Endothelial cell of umbilical vein (primary cell): ENCODE measurements around the gene ATG10. TPM values are rescaled to one million over a fixed set of nuclear protein-coding genes. Genes with fewer than 3 reads are reported as not detected.

Source experiments
- BruUV-seq: library from RNA; stranded (reverse); fragments of 400-500 nt; replicated peaks from 2 replicates; lab custom pipeline; 2021; lab: Mats Ljungman, UMichigan
- CTCF ChIA-PET: fragments of 300-600, 350-600 bp; sonication (Branson Sonifier 250); formaldehyde crosslinking; loops from one replicate; lab custom pipeline; 2021; ENCODE audit warnings: antibody characterized with exemption, inconsistent platforms; lab: Charles Lee
- POLR2A ChIA-PET: fragments of 300-600, 350-600 bp; sonication (Branson Sonifier 250); formaldehyde crosslinking; loops from one replicate; lab custom pipeline; 2021; ENCODE audit warnings: antibody characterized with exemption, inconsistent platforms; lab: Charles Lee
- DNase-seq: peaks from one replicate; pipeline ENCODE4 v3.0.0-alpha.2; 2011; ENCODE audit warnings: low read depth, low spot score
- FAIRE-seq: peaks from 2 replicates; lab custom pipeline; 2011; peaks lifted over from hg19 to GRCh38; lab: Jason Lieb, UNC
- H2AFZ ChIP-seq: 2 replicates; pipeline ENCODE4 v1.6.0; 2012; ENCODE audit warnings: low read depth, low read length, control low read depth, inconsistent platforms
- H3K27ac ChIP-seq: 2 replicates; pipeline ENCODE4 v1.5.1; 2011; ENCODE audit warnings: low read depth, mild to moderate bottlenecking, control low read depth, low read length, moderate library complexity; ENCODE audit not compliant: insufficient read depth
- H3K27me3 ChIP-seq, 2 experiments: 2 replicates each; pipeline versions ENCODE4 v1.6.0 to v1.6.1; 2011; ENCODE audit warnings: low read length in 2 of 2, mixed read lengths in 1 of 2; ENCODE audit not compliant: control insufficient read depth in 2 of 2, insufficient read depth in 2 of 2
- H3K36me3 ChIP-seq, 2 experiments: 2 replicates in 1 of 2; 3 replicates in 1 of 2; pipeline ENCODE4 v1.5.1; 2011; ENCODE audit warnings: low read length in 2 of 2, mild to moderate bottlenecking in 1 of 2, moderate library complexity in 1 of 2; ENCODE audit not compliant: control insufficient read depth in 2 of 2, insufficient read depth in 2 of 2; ENCODE audit errors: extremely low read depth in 1 of 2
- H3K4me1 ChIP-seq: 3 replicates; pipeline ENCODE4 v1.5.1; 2011; ENCODE audit warnings: mild to moderate bottlenecking, low read length; ENCODE audit not compliant: control insufficient read depth, insufficient read depth; ENCODE audit errors: extremely low read depth
- H3K4me2 ChIP-seq: 2 replicates; pipeline ENCODE4 v1.6.1; 2011; ENCODE audit warnings: low read length, control low read depth, mixed read lengths; ENCODE audit not compliant: insufficient read depth
- H3K4me3 ChIP-seq, 3 experiments: fragments of 200-600 bp in 1 of 3; sonication (generic), shearing (Covaris generic) in 1 of 3; replicated peaks in 1 of 3; 2 replicates each; pipeline ENCODE4 v1.5.1; 2011 to 2016; ENCODE audit warnings: control low read depth in 3 of 3, low read length in 3 of 3, mild to moderate bottlenecking in 2 of 3, inconsistent platforms in 1 of 3, low read depth in 1 of 3, moderate library complexity in 1 of 3; ENCODE audit not compliant: insufficient read depth in 1 of 3
- H3K79me2 ChIP-seq: 2 replicates; pipeline ENCODE4 v1.6.0; 2012; ENCODE audit warnings: low read length, inconsistent platforms; ENCODE audit not compliant: control insufficient read depth, insufficient read depth
- H3K9ac ChIP-seq: replicated peaks from 2 replicates; pipeline ENCODE3; 2011; ENCODE audit warnings: low read length, control low read depth; ENCODE audit not compliant: insufficient read depth; ENCODE audit errors: extremely low read depth
- H3K9me1 ChIP-seq: replicated peaks from 3 replicates; pipeline ENCODE4 v1.6.0; 2011; ENCODE audit warnings: mild to moderate bottlenecking, low read length; ENCODE audit not compliant: control insufficient read depth, insufficient read depth; ENCODE audit errors: extremely low read depth
- H3K9me3 ChIP-seq: replicated peaks from 2 replicates; pipeline ENCODE4 v1.5.1; 2012; ENCODE audit warnings: low read length, inconsistent platforms; ENCODE audit not compliant: control insufficient read depth, insufficient read depth
- H4K20me1 ChIP-seq: replicated peaks from 2 replicates; pipeline ENCODE3; 2011; ENCODE audit warnings: mild to moderate bottlenecking, low read length; ENCODE audit not compliant: control insufficient read depth, insufficient read depth; ENCODE audit errors: extremely low read depth
- EZH2 ChIP-seq: IDR thresholded peaks from 2 replicates; pipeline ENCODE4 v1.6.1; 2012; ENCODE audit warnings: borderline replicate concordance, low read depth, mild to moderate bottlenecking, moderate library complexity, low read length, inconsistent platforms; ENCODE audit not compliant: severe bottlenecking
- FOS ChIP-seq: IDR thresholded peaks from 2 replicates; pipeline ENCODE4 v1.6.1; 2011; ENCODE audit warnings: mild to moderate bottlenecking, low read length, moderate library complexity, borderline replicate concordance; ENCODE audit not compliant: insufficient read depth
- GATA2 ChIP-seq: IDR thresholded peaks from 2 replicates; pipeline ENCODE4 v1.7.0; 2011; ENCODE audit warnings: low read depth, mild to moderate bottlenecking, moderate library complexity, mixed read lengths, low read length; ENCODE audit not compliant: insufficient read length, insufficient read depth
- JUN ChIP-seq: IDR thresholded peaks from 2 replicates; pipeline ENCODE4 v1.6.1; 2011; ENCODE audit warnings: borderline replicate concordance, low read depth; ENCODE audit not compliant: insufficient read length, insufficient read depth
- MAX ChIP-seq: IDR thresholded peaks from 2 replicates; pipeline ENCODE4 v1.6.1; 2011; ENCODE audit not compliant: insufficient read depth, insufficient read length
- MYC ChIP-seq: IDR thresholded peaks from one replicate; pipeline ENCODE4 v1.6.1; 2011; ENCODE audit warnings: mild to moderate bottlenecking, low read depth, low read length
- POLR2A ChIP-seq: IDR thresholded peaks from 2 replicates; pipeline ENCODE4 v1.6.1; 2012; ENCODE audit warnings: low read depth, mild to moderate bottlenecking, control low read depth, low read length
- POLR2AphosphoS5 ChIP-seq: IDR thresholded peaks from 2 replicates; pipeline ENCODE4 v1.6.1; 2012; ENCODE audit warnings: low read depth, mild to moderate bottlenecking, control low read depth, low read length, moderate library complexity; ENCODE audit not compliant: insufficient read depth
- dilution Hi-C: fragments of 300-500 bp; cut with MboI; formaldehyde crosslinking; loops from one replicate; pipeline ENCODE4 v1.15.0; 2019; ENCODE audit warnings: low sequenced_read_pairs; ENCODE audit not compliant: extremely low pct_ligation_motif_present
- intact Hi-C: fragments of 100-400 bp; cut with micrococcal nuclease; formaldehyde crosslinking; loops from one replicate; pipeline ENCODE4 v1.10.0; 2022
- polyA plus RNA-seq, 4 experiments: library from polyadenylated mRNA; depleted of rRNA in 3 of 4; stranded (reverse) in 3 of 4; unstranded in 1 of 4; fragments of >200 nt; gene quantifications; 2 replicates each; pipeline versions ENCODE4 v1.2.1 to v1.2.3, GENCODE V29; 2011 to 2012; ENCODE audit warnings: missing spikeins in 1 of 4
- total RNA-seq: library from RNA; stranded (reverse); gene quantifications from 2 replicates; pipeline ENCODE4 v1.2.3, GENCODE V29; 2021
- TF ChIP-seq, protein P1 (sequence below), 2 donors: IDR thresholded peaks; 1 replicate in 1 of 2; 2 replicates in 1 of 2; pipeline ENCODE4 v1.5.1; 2011; ENCODE audit warnings: low read length in 2 of 2, mild to moderate bottlenecking in 2 of 2, moderate library complexity in 2 of 2, control low read depth in 1 of 2, inconsistent platforms in 1 of 2, low read depth in 1 of 2; ENCODE audit not compliant: insufficient read depth in 1 of 2; ENCODE audit errors: extremely low read depth in 1 of 2

ATG10 gene
- total and polyA plus RNA-seq, 2 donors (not counting 3 experiments of a cell fraction or from before 2014, with no cell fraction given), result 1.6 to 3.9 TPM

- ChIA-PET CTCF (no interaction called here), POLR2A (no interaction called here)
- FAIRE-seq (no peak), DNase-seq (no peak)
- Histone ChIP-seq H3K4me1 (no peaks in the 10 kb centered on the region), H3K27me3 (no peaks in the 10 kb centered on the region), H3K9me3 (no peaks in the 10 kb centered on the region), H3K9me1 (no peaks in the 10 kb centered on the region), H3K4me2 (no peak overlapping the region), H2AFZ (no peak overlapping the region), H3K79me2 (no peaks in the 10 kb centered on the region), H3K36me3 (no peaks in the 10 kb centered on the region), H3K9ac (no peak overlapping the region), H4K20me1 (no peaks in the 10 kb centered on the region), H3K4me3 (no peak overlapping the region), H3K27ac (no peak overlapping the region)
- intact Hi-C loops, result no loop called here
- BruUV-seq, result no TSS peak
- TF ChIP-seq EZH2 (no peak), GATA2 (no peak), MYC (no peak), JUN (no peak), MAX (no peak), FOS (no peak), POLR2A (no peak), POLR2AphosphoS5 (no peak)
- TF ChIP-seq, protein P1, sequence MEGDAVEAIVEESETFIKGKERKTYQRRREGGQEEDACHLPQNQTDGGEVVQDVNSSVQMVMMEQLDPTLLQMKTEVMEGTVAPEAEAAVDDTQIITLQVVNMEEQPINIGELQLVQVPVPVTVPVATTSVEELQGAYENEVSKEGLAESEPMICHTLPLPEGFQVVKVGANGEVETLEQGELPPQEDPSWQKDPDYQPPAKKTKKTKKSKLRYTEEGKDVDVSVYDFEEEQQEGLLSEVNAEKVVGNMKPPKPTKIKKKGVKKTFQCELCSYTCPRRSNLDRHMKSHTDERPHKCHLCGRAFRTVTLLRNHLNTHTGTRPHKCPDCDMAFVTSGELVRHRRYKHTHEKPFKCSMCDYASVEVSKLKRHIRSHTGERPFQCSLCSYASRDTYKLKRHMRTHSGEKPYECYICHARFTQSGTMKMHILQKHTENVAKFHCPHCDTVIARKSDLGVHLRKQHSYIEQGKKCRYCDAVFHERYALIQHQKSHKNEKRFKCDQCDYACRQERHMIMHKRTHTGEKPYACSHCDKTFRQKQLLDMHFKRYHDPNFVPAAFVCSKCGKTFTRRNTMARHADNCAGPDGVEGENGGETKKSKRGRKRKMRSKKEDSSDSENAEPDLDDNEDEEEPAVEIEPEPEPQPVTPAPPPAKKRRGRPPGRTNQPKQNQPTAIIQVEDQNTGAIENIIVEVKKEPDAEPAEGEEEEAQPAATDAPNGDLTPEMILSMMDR (IDR thresholded peaks at IDR 0.05; ENCODE audit: extremely low read depth in 1 of 2, insufficient read depth in 1 of 2, low read depth in 1 of 2, low read length in 2 of 2), result no peak
- dilution Hi-C loops, result no loop called here
Observed at GRCh38 chr5:81995407-81995806, 23.6 kb downstream of the ATG10 start.
